ENCODE measurements around the gene EXTL2.

DNA sequence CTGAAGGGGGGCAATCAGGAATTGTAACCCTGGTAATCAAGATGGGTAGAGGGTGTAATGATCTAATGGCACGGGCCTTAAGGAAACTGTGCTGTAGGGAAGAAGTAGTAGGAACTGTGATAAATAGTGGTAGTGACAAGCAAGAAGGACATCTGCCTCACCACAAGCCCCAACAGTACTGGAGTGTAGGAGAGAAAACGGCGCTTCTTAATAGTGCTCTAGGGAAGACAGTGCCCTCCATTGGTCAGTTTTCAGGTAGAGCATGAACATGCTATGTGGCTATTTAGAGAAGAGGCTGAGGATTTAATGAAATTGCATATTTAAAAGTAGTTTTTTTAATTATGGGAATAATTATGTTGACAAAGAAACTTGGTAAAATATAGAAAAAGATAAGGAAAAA is 33.5 kb upstream of the EXTL2 start:
- no peak for TF ChIP-seq RAD21 (IDR thresholded peaks at IDR 0.05)
- TF ChIP-seq CTCF (IDR thresholded peaks at IDR 0.05; ENCODE audit: low read depth, low read length, missing input control), result no peak
- TF ChIP-seq, protein P1, sequence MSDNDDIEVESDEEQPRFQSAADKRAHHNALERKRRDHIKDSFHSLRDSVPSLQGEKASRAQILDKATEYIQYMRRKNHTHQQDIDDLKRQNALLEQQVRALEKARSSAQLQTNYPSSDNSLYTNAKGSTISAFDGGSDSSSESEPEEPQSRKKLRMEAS (IDR thresholded peaks at IDR 0.05), result no peak
- TF ChIP-seq FOXA1 (IDR thresholded peaks at IDR 0.05), result no peak
- no peak for TF ChIP-seq GABPA (IDR thresholded peaks at IDR 0.05 in 1 of 2, conservative IDR thresholded peaks at IDR 0.05 in 1 of 2)
- TF ChIP-seq JUND (IDR thresholded peaks at IDR 0.05), result no peak
- no peak for TF ChIP-seq REST (IDR thresholded peaks at IDR 0.05)
- TF ChIP-seq, protein P2, sequence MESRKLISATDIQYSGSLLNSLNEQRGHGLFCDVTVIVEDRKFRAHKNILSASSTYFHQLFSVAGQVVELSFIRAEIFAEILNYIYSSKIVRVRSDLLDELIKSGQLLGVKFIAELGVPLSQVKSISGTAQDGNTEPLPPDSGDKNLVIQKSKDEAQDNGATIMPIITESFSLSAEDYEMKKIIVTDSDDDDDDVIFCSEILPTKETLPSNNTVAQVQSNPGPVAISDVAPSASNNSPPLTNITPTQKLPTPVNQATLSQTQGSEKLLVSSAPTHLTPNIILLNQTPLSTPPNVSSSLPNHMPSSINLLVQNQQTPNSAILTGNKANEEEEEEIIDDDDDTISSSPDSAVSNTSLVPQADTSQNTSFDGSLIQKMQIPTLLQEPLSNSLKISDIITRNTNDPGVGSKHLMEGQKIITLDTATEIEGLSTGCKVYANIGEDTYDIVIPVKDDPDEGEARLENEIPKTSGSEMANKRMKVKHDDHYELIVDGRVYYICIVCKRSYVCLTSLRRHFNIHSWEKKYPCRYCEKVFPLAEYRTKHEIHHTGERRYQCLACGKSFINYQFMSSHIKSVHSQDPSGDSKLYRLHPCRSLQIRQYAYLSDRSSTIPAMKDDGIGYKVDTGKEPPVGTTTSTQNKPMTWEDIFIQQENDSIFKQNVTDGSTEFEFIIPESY (IDR thresholded peaks at IDR 0.05), result no peak
- TF ChIP-seq SP1 (IDR thresholded peaks at IDR 0.05), result no peak
- no peak for TF ChIP-seq TAF1 (conservative IDR thresholded peaks at IDR 0.05)
- no peak for TF ChIP-seq YY1 (IDR thresholded peaks at IDR 0.05)

All from liver (tissue), 3 donors.